ENCODE data around the gene ATF7.

ATF7 gene

DNA sequence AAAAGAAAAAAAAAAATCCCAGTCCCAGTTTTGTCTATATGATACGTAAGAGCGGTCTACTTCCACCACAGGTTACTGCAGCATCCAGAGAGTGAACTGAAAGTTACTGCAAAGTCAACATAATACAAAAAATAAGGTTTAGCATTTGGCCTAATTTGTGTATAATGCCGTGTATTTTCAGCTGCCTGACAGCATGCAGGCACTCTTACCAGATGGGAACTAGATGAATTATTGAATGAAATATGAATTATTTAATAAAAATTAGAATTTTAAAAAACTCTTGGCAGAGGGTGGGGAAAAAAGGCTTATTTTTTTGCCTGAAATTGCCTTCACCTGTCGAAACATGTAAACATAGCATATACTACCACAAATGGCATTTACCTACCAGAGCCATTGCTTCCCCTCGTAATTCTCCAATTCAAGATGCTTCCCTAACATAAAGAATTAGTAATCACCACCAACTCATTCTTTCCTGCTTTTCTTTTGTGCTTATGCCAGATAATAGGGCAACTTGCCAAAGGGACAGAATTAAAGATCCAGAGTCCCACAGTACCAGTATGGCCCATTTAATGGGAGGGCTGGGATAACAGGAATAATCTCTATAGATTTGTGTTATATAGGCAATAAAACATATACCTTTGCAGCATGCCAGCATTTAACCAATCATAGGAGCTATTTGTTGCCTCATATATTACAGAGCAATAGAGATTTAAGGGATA, 31.1 kb downstream of the ATF7 start:
- no peak overlapping the region for H3K4me3 ChIP-seq (ENCODE audit: low read depth, low read length)
- TF ChIP-seq, protein P1, sequence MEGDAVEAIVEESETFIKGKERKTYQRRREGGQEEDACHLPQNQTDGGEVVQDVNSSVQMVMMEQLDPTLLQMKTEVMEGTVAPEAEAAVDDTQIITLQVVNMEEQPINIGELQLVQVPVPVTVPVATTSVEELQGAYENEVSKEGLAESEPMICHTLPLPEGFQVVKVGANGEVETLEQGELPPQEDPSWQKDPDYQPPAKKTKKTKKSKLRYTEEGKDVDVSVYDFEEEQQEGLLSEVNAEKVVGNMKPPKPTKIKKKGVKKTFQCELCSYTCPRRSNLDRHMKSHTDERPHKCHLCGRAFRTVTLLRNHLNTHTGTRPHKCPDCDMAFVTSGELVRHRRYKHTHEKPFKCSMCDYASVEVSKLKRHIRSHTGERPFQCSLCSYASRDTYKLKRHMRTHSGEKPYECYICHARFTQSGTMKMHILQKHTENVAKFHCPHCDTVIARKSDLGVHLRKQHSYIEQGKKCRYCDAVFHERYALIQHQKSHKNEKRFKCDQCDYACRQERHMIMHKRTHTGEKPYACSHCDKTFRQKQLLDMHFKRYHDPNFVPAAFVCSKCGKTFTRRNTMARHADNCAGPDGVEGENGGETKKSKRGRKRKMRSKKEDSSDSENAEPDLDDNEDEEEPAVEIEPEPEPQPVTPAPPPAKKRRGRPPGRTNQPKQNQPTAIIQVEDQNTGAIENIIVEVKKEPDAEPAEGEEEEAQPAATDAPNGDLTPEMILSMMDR (IDR thresholded peaks at IDR 0.05; ENCODE audit: low read depth, low read length) = no peak

DNA sequence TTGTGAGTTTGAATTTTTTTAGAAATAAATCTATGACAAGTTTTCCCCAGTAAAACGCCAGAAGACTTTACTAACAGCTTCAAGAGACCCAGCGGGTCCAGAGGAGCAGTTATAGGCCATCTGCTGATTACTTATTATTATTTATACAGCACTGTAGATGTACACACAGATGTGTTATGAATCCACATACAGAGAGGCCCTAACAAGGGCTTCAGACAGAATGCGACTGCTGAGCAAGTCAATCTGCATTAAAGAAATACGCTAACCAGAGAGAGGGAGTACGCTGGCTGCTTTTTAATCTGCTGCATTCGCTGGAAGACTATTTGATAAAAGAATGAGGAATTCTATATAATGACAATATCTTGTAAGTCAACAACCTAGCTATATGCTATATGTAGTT, 32.5 kb downstream of the ATF7 start:
- H3K4me3 ChIP-seq (ENCODE audit: low read depth, low read length) = no peak overlapping the region
- TF ChIP-seq, protein P1 (IDR thresholded peaks at IDR 0.05; ENCODE audit: low read depth, low read length) = no peak

DNA sequence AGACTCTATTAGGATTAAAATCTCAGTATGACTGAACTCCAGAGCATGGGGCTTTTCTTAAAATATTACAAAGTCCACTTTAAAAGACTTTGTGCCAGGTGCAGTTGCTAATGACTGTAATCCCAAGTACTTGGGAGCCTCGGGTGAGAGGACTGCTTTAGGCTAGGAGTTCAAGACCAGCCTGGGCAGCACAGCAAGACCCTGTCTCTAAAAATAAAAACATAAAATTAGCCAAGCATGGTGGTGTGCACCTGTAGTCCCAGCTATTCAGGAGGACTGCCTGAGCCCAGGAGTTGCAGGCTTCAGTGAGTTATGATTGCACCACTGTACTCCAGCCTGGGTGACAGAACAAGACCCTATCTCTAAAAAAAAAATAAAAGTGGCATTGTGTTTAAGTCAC, 33.2 kb downstream of the ATF7 start:
- TF ChIP-seq, protein P1 (IDR thresholded peaks at IDR 0.05; ENCODE audit: low read depth, low read length) = no peak

DNA sequence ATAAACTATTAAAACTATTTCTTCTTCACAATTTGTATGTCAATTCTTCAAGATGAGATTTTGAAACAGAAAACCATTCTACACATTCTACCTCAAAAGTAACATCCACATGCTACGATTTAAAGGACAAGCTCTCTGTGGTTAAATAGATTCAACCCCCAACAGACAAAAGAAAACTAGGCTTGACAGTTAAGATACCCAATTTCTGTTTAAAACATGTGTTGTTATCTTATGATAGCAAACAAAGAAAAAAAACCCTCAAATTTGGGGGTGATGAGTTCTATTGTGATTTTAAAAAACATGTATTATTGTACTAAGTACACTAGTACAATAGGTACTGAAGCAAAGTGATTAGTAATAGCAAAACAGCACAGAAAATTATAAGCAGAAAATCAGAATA, 33.8 kb downstream of the ATF7 start:
- TF ChIP-seq, protein P1 (IDR thresholded peaks at IDR 0.05; ENCODE audit: low read depth, low read length) = no peak
- H3K4me3 ChIP-seq (ENCODE audit: low read depth, low read length) = no peak overlapping the region

More for the DNA sequence above, 33.2 kb downstream of the ATF7 start:
- H3K4me3 ChIP-seq (ENCODE audit: low read depth, low read length) = no peak overlapping the region

DNA sequence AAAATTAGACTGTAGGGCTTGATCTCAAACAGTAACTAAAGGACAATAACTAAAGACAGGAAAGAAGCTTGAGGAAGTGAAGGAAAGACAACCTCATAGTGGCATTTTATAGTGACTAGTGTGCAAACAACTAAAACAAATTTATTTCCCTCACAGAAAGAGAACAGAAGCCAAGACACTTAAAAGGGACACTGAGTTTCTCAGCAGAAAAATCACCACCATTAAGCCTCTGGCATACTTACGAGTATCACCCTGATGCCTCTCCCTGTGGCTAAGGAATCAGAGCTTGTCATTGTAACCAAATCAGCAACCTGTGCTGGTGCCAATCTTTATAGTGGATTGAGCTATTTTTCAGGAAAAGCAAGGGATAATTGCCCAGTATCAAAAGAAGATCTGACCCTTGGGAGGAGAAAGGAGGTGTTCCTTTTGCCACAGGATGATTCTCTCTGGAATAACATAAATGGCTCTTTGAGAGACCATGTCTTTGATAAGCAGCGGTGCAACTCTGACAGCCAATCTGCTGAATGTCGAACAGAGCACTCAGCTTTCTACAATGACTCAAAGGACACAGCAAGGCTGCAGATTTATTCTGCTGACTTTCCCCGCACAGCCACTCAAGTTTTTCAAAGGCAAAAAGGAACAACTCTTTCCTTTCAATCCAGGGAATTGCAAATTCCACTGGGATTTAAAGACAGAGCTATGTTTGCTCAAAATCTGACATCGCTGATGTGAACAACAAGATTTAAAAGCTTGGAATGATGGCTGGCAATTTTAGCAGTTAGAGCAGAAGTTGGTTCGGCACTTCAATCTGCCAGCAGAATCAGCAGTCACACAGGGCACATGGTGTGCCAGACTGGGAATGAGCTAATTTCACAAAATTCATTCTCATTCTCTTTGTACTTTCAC, 34.6 kb downstream of the ATF7 start:
- TF ChIP-seq, protein P1 (IDR thresholded peaks at IDR 0.05; ENCODE audit: low read depth, low read length) = no peak
- no peak overlapping the region for H3K4me3 ChIP-seq (ENCODE audit: low read depth, low read length)

DNA sequence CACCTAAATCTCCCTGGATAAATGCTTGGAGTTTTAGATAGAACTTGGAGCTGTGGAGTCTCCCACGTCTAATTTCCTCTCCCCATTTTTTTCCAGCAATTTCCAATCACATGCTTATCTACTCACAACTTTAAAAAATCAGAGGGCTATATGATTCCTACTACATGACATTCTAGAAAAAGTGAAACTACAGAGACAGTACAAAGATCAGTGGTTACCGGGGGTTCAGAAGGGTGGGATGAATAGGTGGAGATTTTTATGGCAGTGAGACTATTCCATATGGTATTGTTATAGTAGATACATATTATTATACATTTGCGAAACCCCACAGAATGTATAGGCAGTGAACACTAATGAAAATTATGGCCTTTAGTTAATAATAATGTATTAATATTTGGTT, 35.5 kb downstream of the ATF7 start:
- no peak overlapping the region for H3K4me3 ChIP-seq (ENCODE audit: low read depth, low read length)
- TF ChIP-seq, protein P1 (IDR thresholded peaks at IDR 0.05; ENCODE audit: low read depth, low read length) = no peak

DNA sequence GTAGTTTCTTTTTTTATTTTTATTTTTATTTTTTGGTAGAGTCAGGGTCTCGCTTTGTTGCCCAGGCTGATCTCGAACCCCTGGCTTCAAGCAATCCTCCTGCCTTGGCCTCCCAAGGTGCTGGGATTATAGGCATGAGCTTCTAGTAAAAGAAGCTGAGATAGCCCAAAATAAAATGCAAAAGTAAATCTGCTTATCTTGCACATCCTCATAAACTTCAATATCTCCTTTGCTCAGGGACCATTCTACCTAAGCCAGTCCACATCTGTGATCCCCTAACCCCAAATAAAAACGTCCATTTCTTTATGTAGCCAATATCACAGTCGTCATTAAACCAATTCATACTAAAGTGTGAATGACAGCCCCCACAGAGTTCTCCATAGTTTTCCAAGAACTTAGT, 36.3 kb downstream of the ATF7 start:
- no peak overlapping the region for H3K4me3 ChIP-seq (ENCODE audit: low read depth, low read length)
- TF ChIP-seq, protein P1 (IDR thresholded peaks at IDR 0.05; ENCODE audit: low read depth, low read length) = no peak

Data from WI38 (cell line).